GM13976 (cell line): Measurements from ENCODE around the gene ZNF532.

Experiments
- DNase-seq: peaks from one replicate; pipeline ENCODE4 v3.0.0; 2012; ENCODE audit warnings: low spot score
- in situ Hi-C: fragments of 300-500 bp; cut with MboI; formaldehyde crosslinking; loops from one replicate; pipeline ENCODE4 v1.12.0; 2022; ENCODE audit warnings: low sequenced_read_pairs, mixed read lengths, inconsistent platforms; ENCODE audit not compliant: unreplicated experiment
- TF ChIP-seq, protein P1 (sequence below): IDR thresholded peaks from 2 replicates; pipeline ENCODE4 v1.5.1; 2012; ENCODE audit warnings: borderline replicate concordance, mild to moderate bottlenecking; ENCODE audit not compliant: insufficient read depth; ENCODE audit errors: extremely low read depth, missing control alignments, control extremely low read depth

The ZNF532 gene

DNA sequence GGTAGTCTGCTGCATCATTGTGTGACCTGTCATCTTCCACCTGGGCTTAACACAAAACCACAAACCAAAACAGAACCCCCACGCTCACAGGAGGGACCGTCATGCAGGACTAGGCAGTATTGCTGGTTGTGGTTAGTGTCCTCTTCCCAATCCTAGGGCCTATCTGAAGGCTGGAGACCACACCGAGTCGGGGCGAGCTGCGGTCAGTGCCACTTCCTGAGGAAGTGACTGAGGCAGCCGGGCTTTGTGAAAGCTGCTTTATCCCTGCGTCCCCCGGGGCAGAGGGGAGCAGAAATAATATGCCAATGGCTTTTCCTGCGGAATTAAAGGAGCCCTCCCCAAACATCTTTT, 22.9 kb downstream of the ZNF532 start:
- DNase-seq = no peak

DNA sequence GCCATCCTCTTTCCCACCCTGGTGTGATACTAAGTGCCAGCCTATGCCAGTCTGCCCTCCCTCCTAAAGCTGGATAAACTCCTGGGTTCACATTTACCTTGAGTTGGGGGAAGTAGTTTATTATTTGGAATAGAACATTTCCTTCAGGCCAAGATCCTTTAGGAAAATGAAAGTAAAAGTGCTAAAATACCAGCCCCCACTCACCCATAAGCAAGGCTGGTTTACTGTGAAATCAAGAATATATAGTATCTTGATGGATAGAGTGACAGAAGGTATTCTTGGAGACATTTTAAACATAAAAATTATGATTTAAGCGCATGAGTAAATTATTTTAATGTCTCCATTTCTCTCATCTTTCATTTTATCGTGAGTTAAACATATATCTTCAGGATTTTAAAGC, 27.1 kb downstream of the ZNF532 start:
- TF ChIP-seq, protein P1, sequence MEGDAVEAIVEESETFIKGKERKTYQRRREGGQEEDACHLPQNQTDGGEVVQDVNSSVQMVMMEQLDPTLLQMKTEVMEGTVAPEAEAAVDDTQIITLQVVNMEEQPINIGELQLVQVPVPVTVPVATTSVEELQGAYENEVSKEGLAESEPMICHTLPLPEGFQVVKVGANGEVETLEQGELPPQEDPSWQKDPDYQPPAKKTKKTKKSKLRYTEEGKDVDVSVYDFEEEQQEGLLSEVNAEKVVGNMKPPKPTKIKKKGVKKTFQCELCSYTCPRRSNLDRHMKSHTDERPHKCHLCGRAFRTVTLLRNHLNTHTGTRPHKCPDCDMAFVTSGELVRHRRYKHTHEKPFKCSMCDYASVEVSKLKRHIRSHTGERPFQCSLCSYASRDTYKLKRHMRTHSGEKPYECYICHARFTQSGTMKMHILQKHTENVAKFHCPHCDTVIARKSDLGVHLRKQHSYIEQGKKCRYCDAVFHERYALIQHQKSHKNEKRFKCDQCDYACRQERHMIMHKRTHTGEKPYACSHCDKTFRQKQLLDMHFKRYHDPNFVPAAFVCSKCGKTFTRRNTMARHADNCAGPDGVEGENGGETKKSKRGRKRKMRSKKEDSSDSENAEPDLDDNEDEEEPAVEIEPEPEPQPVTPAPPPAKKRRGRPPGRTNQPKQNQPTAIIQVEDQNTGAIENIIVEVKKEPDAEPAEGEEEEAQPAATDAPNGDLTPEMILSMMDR = no peak
- no peak for DNase-seq
- in situ Hi-C loops = no loop called here

More for the DNA sequence above, 22.9 kb downstream of the ZNF532 start:
- TF ChIP-seq, protein P1 = peak; percentile 0
- in situ Hi-C loops = no loop called here

DNA sequence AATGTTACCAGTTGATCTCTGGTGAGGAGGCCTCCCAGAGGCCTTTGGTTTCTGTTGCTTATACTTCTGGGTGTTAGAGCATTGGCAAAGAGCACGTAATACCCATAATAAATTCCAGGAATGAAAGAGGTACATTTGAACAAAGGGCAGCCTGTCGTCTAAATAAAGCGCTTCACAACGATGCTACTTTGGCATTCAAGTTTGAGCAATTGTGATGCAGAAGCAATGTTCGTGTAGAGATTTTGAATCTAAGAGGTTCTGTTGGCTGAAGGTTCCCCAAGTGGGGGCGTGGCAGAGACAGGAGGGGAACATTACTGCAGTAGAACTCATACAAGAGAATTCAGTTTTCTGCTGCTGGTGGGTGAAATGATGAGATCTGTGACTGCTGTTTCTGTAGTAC, 27.8 kb downstream of the ZNF532 start:
- TF ChIP-seq, protein P1 = no peak
- DNase-seq = no peak
- in situ Hi-C loops = no loop called here

DNA sequence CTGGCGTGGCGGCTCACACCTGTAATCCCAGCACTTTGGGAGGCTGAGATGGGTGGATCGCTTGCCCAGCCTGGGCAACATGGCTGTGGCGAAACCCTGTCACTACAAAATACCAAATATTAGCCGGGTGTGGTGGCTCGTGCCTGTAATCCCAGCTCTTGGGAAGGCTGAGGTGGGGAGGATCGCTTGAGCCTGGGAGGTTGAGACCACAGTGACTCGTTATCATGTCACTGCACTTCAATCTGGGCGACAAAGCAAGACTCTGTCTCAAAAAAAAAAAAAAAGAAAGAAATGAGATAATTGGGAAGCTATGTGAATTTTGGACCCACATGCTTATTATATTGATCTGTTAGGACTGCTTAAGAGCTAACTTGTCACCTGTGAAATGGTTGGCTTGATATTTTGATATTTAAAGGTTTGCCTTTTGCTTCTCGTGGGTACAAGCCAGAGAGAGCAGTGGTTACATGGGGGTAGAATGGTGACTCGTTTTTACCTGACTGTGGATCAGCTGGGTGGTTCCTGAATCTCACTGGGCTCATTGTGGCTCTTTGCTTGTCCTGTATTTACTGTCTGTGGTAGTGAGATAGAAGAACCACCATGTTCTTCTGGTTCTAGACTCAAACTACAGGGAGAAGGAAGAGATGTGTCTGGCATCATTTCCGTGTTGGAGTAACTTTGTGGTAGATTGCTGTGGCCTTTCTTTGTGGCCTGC, 28.9 kb downstream of the ZNF532 start:
- TF ChIP-seq, protein P1 = no peak
- in situ Hi-C loops = no loop called here
- DNase-seq = no peak

DNA sequence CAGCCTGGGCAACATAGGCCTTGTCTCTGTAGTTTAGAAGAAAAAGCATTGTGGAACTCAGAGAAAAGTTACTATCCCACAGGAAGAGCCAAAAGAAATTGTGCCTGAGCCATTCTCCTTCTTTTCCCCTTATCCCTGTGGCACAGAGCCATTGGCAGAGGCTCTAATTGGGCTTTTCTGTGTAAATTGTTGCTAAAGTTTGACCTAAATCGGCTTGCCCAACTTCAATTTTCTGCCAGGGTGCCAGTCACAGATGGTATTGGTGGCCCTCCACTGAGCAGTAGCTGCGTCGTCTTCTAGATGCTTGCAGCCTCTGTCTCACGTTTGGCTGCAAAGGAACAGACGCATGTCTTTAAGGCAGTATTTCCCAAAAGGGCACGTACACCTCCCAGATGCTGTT, 30.3 kb downstream of the ZNF532 start:
- TF ChIP-seq, protein P1 = no peak
- DNase-seq = no peak
- in situ Hi-C loops = no loop called here

DNA sequence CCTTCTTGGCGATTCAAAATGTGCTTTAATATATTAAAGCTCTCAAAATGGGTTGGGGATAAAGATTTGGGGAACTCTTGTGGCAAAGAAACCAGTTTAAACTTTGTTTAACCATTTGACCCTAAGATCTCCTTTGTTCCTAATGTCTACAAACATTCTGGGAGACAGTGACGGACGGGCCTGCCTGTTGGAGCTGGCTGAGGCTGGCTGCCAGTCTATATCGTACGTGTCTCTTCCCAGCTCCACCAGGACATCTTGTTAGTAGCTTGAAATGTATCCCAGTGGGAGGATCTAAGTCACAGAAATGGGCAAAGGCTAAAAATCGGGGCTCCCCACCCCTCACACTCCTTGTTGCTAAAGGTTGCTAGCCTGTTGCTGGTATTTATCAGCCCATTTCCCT, 30.7 kb downstream of the ZNF532 start:
- in situ Hi-C loops = no loop called here
- TF ChIP-seq, protein P1 = no peak
- no peak for DNase-seq
